ENCODE results near the gene PYDC1. TPM values are rescaled to one million over a fixed set of nuclear protein-coding genes. Genes with fewer than 3 reads are reported as not detected.

Gene PYDC1
- polyA plus RNA-seq, 3 donors: not detected

DNA sequence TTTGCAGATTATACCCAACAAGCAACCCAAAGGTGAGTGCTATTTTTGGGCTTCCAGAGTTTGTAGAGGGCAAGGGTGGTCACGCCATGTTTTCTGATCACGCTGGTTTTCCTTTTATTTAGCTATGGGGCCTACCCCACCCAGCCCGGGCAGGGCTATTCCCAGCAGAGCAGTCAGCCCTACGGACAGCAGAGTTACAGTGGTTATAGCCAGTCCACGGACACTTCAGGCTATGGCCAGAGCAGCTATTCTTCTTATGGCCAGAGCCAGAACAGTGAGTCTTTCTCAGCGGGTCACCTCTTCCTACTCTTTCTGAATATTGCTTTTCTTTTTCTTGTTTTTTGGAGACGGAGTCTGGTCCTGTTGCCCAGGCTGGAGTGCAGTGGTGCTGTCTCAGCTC, 34.5 kb downstream of the PYDC1 start:
- Mint-ChIP-seq H3K4me3 (peak overlapping the region; percentile 93 to 94), H3K4me1 (peaks cover 67% of the 10 kb centered on the region), H3K9me3 (peaks cover 0 to 3% (median 0%) of the 10 kb centered on the region in 7 donors), H3K27ac (peak overlapping the region in 6 of 7 donors; percentile 37 to 100 (median 68)), H3K27me3 (ENCODE audit: low read depth in 3 of 3) (peaks cover 0 to 2% (median 0%) of the 10 kb centered on the region in 3 donors), H3K36me3 (peaks cover 52 to 54% of the 10 kb centered on the region in 2 donors)
- H3K36me3 ChIP-seq (replicated peaks in 1 of 2; ENCODE audit: control insufficient read depth in 1 of 2, insufficient read depth in 2 of 2, low read length in 2 of 2): peaks cover 43 to 53% of the 10 kb centered on the region in 2 donors
- 53% methylated on average over 5 of the region's 7 CpGs for WGBS (ENCODE audit: insufficient coverage)
- H3K4me2 ChIP-seq (replicated peaks; ENCODE audit: extremely low read depth, low read length, poor library complexity, severe bottlenecking): peak overlapping the region; percentile 99
- peaks cover 77% of the 10 kb centered on the region for H3K79me2 ChIP-seq (ENCODE audit: insufficient read depth, low read length)
- intact Hi-C loops (cut with micrococcal nuclease): loop anchor here in 1 of 2 donors (5.0 kb wide), 1 partner anchor 175 kb away; the partner anchor contains the start of gene ITGAX
- no peak overlapping the region for H3K9ac ChIP-seq (ENCODE audit: insufficient read depth, low read length, poor library complexity, severe bottlenecking)
- no peaks in the 10 kb centered on the region for H3K9me3 ChIP-seq (replicated peaks in 1 of 2; ENCODE audit: control insufficient read depth in 1 of 2, insufficient read depth in 1 of 2, low read length in 2 of 2)
- peak overlapping the region in 1 of 2 donors; percentile 95 for H3K27ac ChIP-seq (ENCODE audit: low read depth in 1 of 2, low read length in 2 of 2)
- H4K20me1 ChIP-seq (ENCODE audit: insufficient read depth, low read length): peaks cover 74% of the 10 kb centered on the region
- TF ChIP-seq, protein P1, sequence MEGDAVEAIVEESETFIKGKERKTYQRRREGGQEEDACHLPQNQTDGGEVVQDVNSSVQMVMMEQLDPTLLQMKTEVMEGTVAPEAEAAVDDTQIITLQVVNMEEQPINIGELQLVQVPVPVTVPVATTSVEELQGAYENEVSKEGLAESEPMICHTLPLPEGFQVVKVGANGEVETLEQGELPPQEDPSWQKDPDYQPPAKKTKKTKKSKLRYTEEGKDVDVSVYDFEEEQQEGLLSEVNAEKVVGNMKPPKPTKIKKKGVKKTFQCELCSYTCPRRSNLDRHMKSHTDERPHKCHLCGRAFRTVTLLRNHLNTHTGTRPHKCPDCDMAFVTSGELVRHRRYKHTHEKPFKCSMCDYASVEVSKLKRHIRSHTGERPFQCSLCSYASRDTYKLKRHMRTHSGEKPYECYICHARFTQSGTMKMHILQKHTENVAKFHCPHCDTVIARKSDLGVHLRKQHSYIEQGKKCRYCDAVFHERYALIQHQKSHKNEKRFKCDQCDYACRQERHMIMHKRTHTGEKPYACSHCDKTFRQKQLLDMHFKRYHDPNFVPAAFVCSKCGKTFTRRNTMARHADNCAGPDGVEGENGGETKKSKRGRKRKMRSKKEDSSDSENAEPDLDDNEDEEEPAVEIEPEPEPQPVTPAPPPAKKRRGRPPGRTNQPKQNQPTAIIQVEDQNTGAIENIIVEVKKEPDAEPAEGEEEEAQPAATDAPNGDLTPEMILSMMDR (IDR thresholded peaks at IDR 0.05): no peak
- H3K4me1 ChIP-seq (ENCODE audit: control insufficient read depth in 1 of 2, insufficient read depth in 2 of 2, low read length in 2 of 2): peaks cover 58 to 64% of the 10 kb centered on the region in 2 donors
- no peaks in the 10 kb centered on the region for H3K27me3 ChIP-seq (ENCODE audit: control insufficient read depth in 2 of 2, insufficient read depth in 2 of 2, low read length in 2 of 2)
- H2AFZ ChIP-seq (ENCODE audit: insufficient read depth, low read depth, low read length, poor library complexity, severe bottlenecking): no peak overlapping the region
- H3K4me3 ChIP-seq (replicated peaks in 1 of 3; ENCODE audit: low read depth in 2 of 3, low read length in 3 of 3): peak overlapping the region in 1 of 3 experiments; percentile 98
- no peak for DNase-seq

DNA sequence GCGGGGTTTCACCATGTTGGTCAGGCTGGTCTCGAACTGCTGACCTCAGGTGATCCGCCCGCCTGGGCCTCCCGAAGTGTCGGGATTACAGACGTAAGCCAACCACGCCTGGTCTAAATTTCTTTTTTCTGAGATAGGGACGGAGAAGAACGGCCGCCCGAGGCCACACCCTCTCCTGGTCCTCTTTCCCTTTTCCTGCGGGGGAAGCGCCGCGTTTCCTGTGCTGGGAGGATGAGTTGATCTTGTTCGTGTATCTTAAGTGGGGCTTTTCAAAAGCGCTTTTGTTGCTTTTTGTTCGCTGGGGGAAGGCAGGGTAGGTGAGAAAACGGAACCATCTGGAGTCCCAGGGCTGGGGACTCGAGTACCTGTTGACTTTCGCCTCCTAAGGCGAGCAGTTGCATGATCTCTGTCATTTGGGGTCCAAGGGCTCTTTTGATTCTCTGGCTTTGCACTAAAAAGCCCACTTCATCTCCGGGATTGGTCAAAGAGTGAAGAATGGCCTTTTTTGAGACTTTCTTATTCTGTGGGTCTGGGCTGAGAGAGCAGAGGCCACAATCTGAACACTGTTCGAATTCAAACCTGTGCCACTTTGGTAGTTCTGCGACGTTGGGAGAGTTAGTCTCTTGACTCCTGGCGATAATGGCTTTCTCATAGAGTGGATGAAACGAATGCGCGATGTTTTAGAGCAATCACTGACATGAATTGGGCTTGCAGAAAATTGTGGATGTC, 35.7 kb downstream of the PYDC1 start:
- intact Hi-C loops (cut with micrococcal nuclease): loop anchor here in 1 of 2 donors (2.0 to 5.0 kb wide), 2 partner anchors 68 to 176 kb away; partner anchors contain the start of gene ITGAX
- H3K4me1 Mint-ChIP-seq: peaks cover 62% of the 10 kb centered on the region
- Histone ChIP-seq H3K9me3 (replicated peaks in 1 of 2; ENCODE audit: control insufficient read depth in 1 of 2, insufficient read depth in 1 of 2, low read length in 2 of 2) (no peaks in the 10 kb centered on the region), H3K9ac (ENCODE audit: insufficient read depth, low read length, poor library complexity, severe bottlenecking) (peak overlapping the region; percentile 89), H3K4me3 (replicated peaks in 1 of 3; ENCODE audit: low read depth in 2 of 3, low read length in 3 of 3) (peak overlapping the region; percentile 71 to 98 (median 95)), H2AFZ (ENCODE audit: insufficient read depth, low read depth, low read length, poor library complexity, severe bottlenecking) (no peak overlapping the region), H3K27ac (ENCODE audit: low read depth in 1 of 2, low read length in 2 of 2) (peak overlapping the region; percentile 88 to 95), H3K27me3 (ENCODE audit: control insufficient read depth in 2 of 2, insufficient read depth in 2 of 2, low read length in 2 of 2) (no peaks in the 10 kb centered on the region), H3K4me2 (replicated peaks; ENCODE audit: extremely low read depth, low read length, poor library complexity, severe bottlenecking) (peak overlapping the region; percentile 99), H3K4me1 (ENCODE audit: control insufficient read depth in 1 of 2, insufficient read depth in 2 of 2, low read length in 2 of 2) (peaks cover 50 to 60% of the 10 kb centered on the region in 2 donors), H3K79me2 (ENCODE audit: insufficient read depth, low read length) (peaks cover 66% of the 10 kb centered on the region), H4K20me1 (ENCODE audit: insufficient read depth, low read length) (peaks cover 63% of the 10 kb centered on the region), H3K36me3 (replicated peaks in 1 of 2; ENCODE audit: control insufficient read depth in 1 of 2, insufficient read depth in 2 of 2, low read length in 2 of 2) (peaks cover 33 to 42% of the 10 kb centered on the region in 2 donors)
- H3K27ac Mint-ChIP-seq: peak overlapping the region; percentile 91 to 100 (median 99)
- TF ChIP-seq, protein P1 (IDR thresholded peaks at IDR 0.05): no peak
- peak in 1 of 3 donors; percentile 39 for DNase-seq
- peaks cover 0 to 3% (median 0%) of the 10 kb centered on the region in 7 donors for H3K9me3 Mint-ChIP-seq
- WGBS (ENCODE audit: insufficient coverage): 5% methylated on average over 24 of the region's 31 CpGs
- H3K27me3 Mint-ChIP-seq (ENCODE audit: low read depth in 3 of 3): peaks cover under 1 to 4% (median 2%) of the 10 kb centered on the region in 3 donors
- H3K4me3 Mint-ChIP-seq: peak overlapping the region; percentile 93 to 94
- H3K36me3 Mint-ChIP-seq: peaks cover 40 to 43% of the 10 kb centered on the region in 2 donors
